ENCODE results near the gene CLSTN2.

- no peak for TF ChIP-seq POLR2A (IDR thresholded peaks at IDR 0.05)
- no peak for TF ChIP-seq CTCF (IDR thresholded peaks at IDR 0.05 in 8 of 11, conservative IDR thresholded peaks at IDR 0.05 in 3 of 11)
- TF ChIP-seq POLR2AphosphoS5 (IDR thresholded peaks at IDR 0.05) = no peak
Observed at GRCh38 chr3:140384876-140385275, 449.9 kb downstream of the CLSTN2 start.
